HepG2 (cell line): ENCODE results near the gene CEBPB. TPM values are rescaled to one million over a fixed set of nuclear protein-coding genes. Genes with fewer than 3 reads are reported as not detected.

Source experiments
- AKAP8 ChIP-seq: sonication (generic); formaldehyde crosslinking; IDR thresholded peaks from 2 replicates; pipeline ENCODE4 v1.5.1; 2020; ENCODE audit warnings: mild to moderate bottlenecking, missing genetic modification reagents
- ELF4 ChIP-seq: sonication (generic); formaldehyde crosslinking; IDR thresholded peaks from 2 replicates; pipeline ENCODE4 v1.5.0; 2020; ENCODE audit warnings: missing genetic modification reagents, mild to moderate bottlenecking, moderate library complexity, borderline replicate concordance
- GPN1 ChIP-seq: sonication (generic); formaldehyde crosslinking; IDR thresholded peaks from 2 replicates; pipeline ENCODE4 v1.5.1; 2020; ENCODE audit warnings: missing genetic modification reagents, borderline replicate concordance
- HINFP ChIP-seq: sonication (generic); formaldehyde crosslinking; IDR thresholded peaks from 2 replicates; pipeline ENCODE4 v1.4.0; 2020; ENCODE audit warnings: low read depth, mild to moderate bottlenecking, missing genetic modification reagents
- NFE2L2 ChIP-seq: fragments of 150-350 bp; IDR thresholded peaks from 2 replicates; pipeline ENCODE4 v1.6.1; 2014; ENCODE audit warnings: low read length
- NONO ChIP-seq, 2 experiments: fragments of 450-650 bp in 1 of 2; sonication (generic) in 1 of 2; formaldehyde crosslinking in 1 of 2; IDR thresholded peaks in 1 of 2; conservative IDR thresholded peaks in 1 of 2; 2 replicates each; pipeline versions ENCODE4 v1.6.1 to v1.8.0; 2017 to 2022; ENCODE audit warnings: mild to moderate bottlenecking in 1 of 2, missing genetic modification reagents in 1 of 2, moderate library complexity in 1 of 2
- NR0B2 ChIP-seq: sonication (generic); formaldehyde crosslinking; IDR thresholded peaks from 2 replicates; pipeline ENCODE4 v1.4.0; 2020; ENCODE audit warnings: mild to moderate bottlenecking, missing genetic modification reagents
- RARG ChIP-seq: sonication (generic); formaldehyde crosslinking; IDR thresholded peaks from 2 replicates; pipeline ENCODE4 v1.4.0; 2020; ENCODE audit warnings: low read depth, mild to moderate bottlenecking, missing genetic modification reagents
- RFX5 ChIP-seq: IDR thresholded peaks from 2 replicates; pipeline ENCODE4 v1.6.1; 2011; ENCODE audit warnings: low read depth, low read length, improper control_type of control experiment
- SRSF1 ChIP-seq: fragments of 200-400 bp; formaldehyde crosslinking; optimal IDR thresholded peaks from 2 replicates; pipeline ENCODE3; 2017; ENCODE audit warnings: mild to moderate bottlenecking, low read depth, low read length, moderate library complexity
- TRAFD1 ChIP-seq: sonication (generic); formaldehyde crosslinking; IDR thresholded peaks from 2 replicates; pipeline ENCODE4 v1.5.1; 2020; ENCODE audit warnings: missing genetic modification reagents, mild to moderate bottlenecking, borderline replicate concordance
- ZBTB38 ChIP-seq: sonication (generic); formaldehyde crosslinking; IDR thresholded peaks from 2 replicates; pipeline ENCODE4 v1.5.1; 2020; ENCODE audit warnings: mild to moderate bottlenecking, missing genetic modification reagents
- ZBTB7A ChIP-seq: sonication (generic); formaldehyde crosslinking; IDR thresholded peaks from 2 replicates; pipeline ENCODE4 v1.8.0; 2022; ENCODE audit warnings: mild to moderate bottlenecking, missing genetic modification reagents
- ZNF136 ChIP-seq: sonication (generic); formaldehyde crosslinking; IDR thresholded peaks from 2 replicates; pipeline ENCODE4 v1.8.1; 2022; ENCODE audit warnings: low read depth, mild to moderate bottlenecking, moderate library complexity, missing genetic modification reagents
- polyA plus RNA-seq, 8 experiments: library from polyadenylated mRNA; depleted of rRNA in 3 of 8; stranded (reverse) in 7 of 8; unstranded in 1 of 8; fragments of >200 nt; fragmentation: Illumina TruSeq in 4 of 8; extraction: Trizol in 4 of 8; gene quantifications; 2 replicates each; pipeline versions ENCODE4 v1.2.1 to v1.2.3, GENCODE V29; 2011 to 2016; ENCODE audit warnings: low read depth in 4 of 8, missing spikeins in 1 of 8, mixed read lengths in 1 of 8; ENCODE audit not compliant: insufficient read depth in 1 of 8
- total RNA-seq, 5 experiments: library from RNA; depleted of rRNA; stranded (reverse); fragments of >200 nt; fragmentation: Illumina TruSeq; extraction: Trizol; gene quantifications; 2 replicates each; pipeline ENCODE4 v1.2.3, GENCODE V29; 2016; ENCODE audit warnings: low read depth in 1 of 5
- TF ChIP-seq, protein P1 (sequence below): sonication (generic); formaldehyde crosslinking; conservative IDR thresholded peaks from 2 replicates; pipeline ENCODE4 v1.8.0; 2022; ENCODE audit warnings: low read depth, missing genetic modification reagents
- TF ChIP-seq, protein P2 (sequence below): sonication (generic); formaldehyde crosslinking; IDR thresholded peaks from 2 replicates; pipeline ENCODE4 v1.5.0; 2020; ENCODE audit warnings: mild to moderate bottlenecking, missing genetic modification reagents
- TF ChIP-seq, protein P3 (sequence below), 2 experiments: sonication (generic) in 1 of 2; formaldehyde crosslinking in 1 of 2; IDR thresholded peaks; 2 replicates each; pipeline versions ENCODE4 v1.4.0 to v1.6.1; 2018 to 2020; ENCODE audit warnings: missing genetic modification reagents in 2 of 2, borderline replicate concordance in 1 of 2, low read depth in 1 of 2, mild to moderate bottlenecking in 1 of 2, missing biosample characterization in 1 of 2

CEBPB gene
- total and polyA plus RNA-seq, 2 of the 13 experiments (the other 11 are each of a cell fraction or from before 2014, with no cell fraction given) = 18.5 to 28.2 TPM

DNA sequence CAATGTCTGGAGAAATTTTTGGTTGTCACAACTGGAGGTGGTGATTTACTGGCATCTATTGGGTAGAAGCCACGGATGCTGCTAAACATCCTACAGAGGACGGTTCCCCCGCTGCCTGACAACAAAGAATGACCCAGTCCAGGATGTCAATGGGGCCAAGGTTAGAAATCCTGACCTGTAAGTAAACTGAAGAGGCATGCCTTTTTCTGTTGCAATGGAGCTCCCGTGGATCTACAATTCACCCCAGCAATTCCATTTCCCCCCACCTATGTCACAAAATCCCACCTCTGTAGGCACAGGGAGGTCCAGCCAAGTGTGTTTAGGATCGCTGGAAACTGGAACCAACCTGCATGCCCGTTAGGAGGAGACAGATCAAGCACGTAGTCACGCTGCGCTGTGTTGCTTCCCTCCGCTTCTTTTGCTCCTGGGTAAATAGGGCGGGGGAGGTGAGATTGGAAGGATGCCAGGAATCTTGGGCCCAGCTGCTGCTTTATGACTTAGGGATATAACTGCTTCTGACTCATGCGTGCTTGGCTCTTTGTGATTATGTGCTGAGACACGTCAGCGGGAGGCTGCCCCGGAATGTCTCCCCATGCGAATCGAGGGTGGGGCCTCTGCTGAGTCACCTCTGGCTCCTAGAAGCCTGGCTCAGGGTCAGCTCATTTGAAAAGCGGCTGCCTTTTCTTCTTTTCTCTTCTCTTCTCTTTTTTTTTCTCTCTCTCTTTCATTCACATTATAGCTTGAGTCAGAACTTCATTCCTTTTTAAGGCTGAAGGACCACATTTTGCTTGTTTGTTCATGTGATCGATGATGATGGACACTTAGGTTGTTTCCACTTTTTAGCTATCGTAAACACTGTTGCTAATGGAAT, 24.7 kb upstream of the CEBPB start (continued):
- TF ChIP-seq, protein P1, sequence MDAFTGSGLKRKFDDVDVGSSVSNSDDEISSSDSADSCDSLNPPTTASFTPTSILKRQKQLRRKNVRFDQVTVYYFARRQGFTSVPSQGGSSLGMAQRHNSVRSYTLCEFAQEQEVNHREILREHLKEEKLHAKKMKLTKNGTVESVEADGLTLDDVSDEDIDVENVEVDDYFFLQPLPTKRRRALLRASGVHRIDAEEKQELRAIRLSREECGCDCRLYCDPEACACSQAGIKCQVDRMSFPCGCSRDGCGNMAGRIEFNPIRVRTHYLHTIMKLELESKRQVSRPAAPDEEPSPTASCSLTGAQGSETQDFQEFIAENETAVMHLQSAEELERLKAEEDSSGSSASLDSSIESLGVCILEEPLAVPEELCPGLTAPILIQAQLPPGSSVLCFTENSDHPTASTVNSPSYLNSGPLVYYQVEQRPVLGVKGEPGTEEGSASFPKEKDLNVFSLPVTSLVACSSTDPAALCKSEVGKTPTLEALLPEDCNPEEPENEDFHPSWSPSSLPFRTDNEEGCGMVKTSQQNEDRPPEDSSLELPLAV = no peak
- TF ChIP-seq GPN1 (0 out of 2 replicates have a peak, but pooled peaks have one; percentile 23), ZNF136 (peak; percentile 98), AKAP8 (CRISPR knock-in tag) (0 out of 2 replicates have a peak, but pooled peaks have one; percentile 33), SRSF1 (peak; percentile 44), RARG (CRISPR knock-in tag) (no peak), TRAFD1 (no peak), ZBTB38 (CRISPR knock-in tag) (no peak; the same call in 1 of the 2 replicates), RFX5 (peak; percentile 74), NR0B2 (CRISPR knock-in tag) (peak; percentile 88), NONO (IDR thresholded peaks at IDR 0.05) (no peak), NONO (CRISPR knock-in tag; conservative IDR thresholded peaks at IDR 0.05) (peak; percentile 97), ZBTB7A (peak; percentile 66; the same call in 1 of the 2 replicates), HINFP (peak; percentile 87; the same call in 1 of the 2 replicates), ELF4 (CRISPR knock-in tag) (peak; percentile 75; the same call in 1 of the 2 replicates), NFE2L2 (peak; percentile 91)
- TF ChIP-seq, protein P2, sequence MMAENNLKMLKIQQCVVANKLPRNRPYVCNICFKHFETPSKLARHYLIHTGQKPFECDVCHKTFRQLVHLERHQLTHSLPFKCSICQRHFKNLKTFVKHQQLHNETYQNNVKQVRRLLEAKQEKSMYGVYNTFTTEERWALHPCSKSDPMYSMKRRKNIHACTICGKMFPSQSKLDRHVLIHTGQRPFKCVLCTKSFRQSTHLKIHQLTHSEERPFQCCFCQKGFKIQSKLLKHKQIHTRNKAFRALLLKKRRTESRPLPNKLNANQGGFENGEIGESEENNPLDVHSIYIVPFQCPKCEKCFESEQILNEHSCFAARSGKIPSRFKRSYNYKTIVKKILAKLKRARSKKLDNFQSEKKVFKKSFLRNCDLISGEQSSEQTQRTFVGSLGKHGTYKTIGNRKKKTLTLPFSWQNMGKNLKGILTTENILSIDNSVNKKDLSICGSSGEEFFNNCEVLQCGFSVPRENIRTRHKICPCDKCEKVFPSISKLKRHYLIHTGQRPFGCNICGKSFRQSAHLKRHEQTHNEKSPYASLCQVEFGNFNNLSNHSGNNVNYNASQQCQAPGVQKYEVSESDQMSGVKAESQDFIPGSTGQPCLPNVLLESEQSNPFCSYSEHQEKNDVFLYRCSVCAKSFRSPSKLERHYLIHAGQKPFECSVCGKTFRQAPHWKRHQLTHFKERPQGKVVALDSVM (CRISPR knock-in tag) = peak; percentile 74
- TF ChIP-seq, protein P3, sequence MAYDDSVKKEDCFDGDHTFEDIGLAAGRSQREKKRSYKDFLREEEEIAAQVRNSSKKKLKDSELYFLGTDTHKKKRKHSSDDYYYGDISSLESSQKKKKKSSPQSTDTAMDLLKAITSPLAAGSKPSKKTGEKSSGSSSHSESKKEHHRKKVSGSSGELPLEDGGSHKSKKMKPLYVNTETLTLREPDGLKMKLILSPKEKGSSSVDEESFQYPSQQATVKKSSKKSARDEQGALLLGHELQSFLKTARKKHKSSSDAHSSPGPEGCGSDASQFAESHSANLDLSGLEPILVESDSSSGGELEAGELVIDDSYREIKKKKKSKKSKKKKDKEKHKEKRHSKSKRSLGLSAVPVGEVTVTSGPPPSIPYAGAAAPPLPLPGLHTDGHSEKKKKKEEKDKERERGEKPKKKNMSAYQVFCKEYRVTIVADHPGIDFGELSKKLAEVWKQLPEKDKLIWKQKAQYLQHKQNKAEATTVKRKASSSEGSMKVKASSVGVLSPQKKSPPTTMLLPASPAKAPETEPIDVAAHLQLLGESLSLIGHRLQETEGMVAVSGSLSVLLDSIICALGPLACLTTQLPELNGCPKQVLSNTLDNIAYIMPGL (CRISPR knock-in tag; IDR thresholded peaks at IDR 0.05; ENCODE audit: borderline replicate concordance in 1 of 2, low read depth in 1 of 2) = peak; percentile 79 to 92; a peak in 3 of 4 replicates
